Stimulated activated CD4-positive, alpha-beta T cell treated with anti-CD3 and anti-CD28 coated beads, Interleukin-2, amount 100 ng/mL, for 4 hours (primary cell): ENCODE data around the gene SRD5A1.
A peak's percentile ranks its signal among the peaks of the same experiment; 100 is the strongest.

Experiments used
- DNase-seq: peaks from one replicate; pipeline ENCODE4 v3.0.0-alpha.2; 2020; ENCODE audit warnings: low read depth

SRD5A1 gene, protein sequence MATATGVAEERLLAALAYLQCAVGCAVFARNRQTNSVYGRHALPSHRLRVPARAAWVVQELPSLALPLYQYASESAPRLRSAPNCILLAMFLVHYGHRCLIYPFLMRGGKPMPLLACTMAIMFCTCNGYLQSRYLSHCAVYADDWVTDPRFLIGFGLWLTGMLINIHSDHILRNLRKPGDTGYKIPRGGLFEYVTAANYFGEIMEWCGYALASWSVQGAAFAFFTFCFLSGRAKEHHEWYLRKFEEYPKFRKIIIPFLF

DNA sequence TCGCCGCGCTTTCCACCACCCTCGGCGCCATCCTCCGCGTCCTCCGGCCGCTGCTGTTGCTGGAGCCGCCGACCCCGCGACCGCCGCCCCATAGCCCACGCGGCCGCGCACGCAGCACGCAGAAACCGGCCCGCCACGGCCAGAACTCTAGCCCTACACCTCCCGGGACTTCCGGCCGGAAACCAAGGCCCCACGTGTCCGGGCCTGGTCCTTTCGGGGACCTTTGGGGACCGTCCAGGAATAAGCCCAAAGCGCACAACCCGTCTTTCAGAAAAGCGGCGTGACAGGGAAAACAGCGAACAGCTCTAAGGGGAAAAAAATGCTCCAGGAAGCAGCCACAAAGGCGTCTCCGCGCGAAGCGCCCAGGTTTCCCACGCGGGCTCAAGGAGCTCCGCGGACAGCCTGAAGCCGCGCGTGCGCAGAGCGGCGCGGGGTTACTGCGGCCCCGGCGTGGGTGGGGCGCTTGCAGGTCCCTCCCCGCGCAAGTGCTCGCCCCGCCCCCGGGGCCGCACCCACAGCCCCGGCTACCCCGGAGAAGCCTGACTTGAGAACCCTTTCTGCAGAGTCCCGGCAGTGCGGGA, at the start of gene SRD5A1, which contains the start of gene NSUN2:
Gene SRD5A1 (plus strand): TSS at position 553 of the 581 bp plus-strand sequence. CDS start 137 bp downstream, outside the sequence.
Gene NSUN2 (minus strand): TSS at position 157 of the 581 bp plus-strand sequence. CDS start 65 bp downstream, at position 92.
- peak; percentile 91 for DNase-seq

DNA sequence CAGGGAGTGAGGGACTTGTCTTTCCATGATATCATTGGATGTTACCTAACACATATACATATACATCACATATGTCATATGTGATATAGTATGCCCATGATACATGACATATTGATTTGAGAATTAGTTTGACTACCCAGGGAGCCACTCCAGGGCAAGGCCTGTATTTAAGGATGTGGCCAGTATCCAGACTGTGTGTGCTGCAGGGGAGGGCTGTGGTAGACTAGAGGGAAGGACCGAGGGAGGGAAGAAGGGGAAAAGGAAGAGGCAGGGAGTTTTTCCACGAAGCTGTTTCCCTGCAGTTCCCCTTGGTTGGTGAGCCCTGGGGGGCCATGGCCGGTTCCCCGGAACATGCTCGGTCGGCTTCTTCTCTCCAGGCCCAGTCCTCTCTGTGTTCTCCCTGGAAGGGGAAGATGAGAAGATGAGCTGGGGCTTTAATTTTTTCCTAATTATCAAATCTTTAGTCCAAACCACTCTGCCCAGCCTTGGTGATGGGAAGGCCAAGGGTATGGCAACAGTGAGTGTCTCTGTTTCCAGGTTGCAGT, 49.1 kb upstream of the SRD5A1 start:
- DNase-seq, result no peak

DNA sequence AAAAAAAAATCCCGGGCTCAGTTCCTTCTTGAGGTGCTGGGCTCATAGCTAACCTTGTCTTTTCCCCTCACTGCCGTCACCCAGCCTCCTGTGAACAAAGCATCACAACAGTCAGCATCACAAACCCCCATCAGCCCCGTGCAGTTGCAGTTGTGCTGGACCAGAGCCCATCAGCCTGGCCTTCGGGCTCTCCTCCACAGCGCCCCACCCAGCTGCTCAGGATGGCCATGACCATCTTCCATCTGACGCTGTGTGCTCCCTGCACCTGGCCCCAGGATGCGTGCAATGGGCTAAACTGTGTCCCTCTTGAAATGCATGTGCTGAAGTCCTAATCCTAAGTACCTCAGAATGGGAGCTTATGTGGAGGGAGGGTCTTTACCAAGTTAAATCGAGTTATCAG, 48.5 kb upstream of the SRD5A1 start:
- no peak for DNase-seq

DNA sequence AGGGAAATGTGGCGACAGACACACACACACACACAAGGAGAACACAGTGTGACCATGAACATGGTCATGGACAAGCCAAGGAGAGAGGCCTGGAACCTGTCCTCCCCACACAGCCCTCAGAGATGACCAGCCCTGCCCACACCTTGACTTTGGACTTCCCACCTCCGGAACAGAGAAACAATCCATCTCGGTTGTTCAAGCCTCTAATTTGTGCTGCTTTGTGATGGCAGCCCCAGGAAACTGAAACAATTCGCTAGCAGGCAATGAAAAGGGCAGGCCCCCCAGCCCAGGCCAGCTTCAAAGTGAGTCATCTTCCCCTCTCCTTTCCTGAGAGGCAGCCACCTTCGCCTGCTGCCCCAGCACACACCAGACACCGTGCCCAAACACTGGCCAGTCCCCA, 48.1 kb upstream of the SRD5A1 start:
- DNase-seq, result no peak

DNA sequence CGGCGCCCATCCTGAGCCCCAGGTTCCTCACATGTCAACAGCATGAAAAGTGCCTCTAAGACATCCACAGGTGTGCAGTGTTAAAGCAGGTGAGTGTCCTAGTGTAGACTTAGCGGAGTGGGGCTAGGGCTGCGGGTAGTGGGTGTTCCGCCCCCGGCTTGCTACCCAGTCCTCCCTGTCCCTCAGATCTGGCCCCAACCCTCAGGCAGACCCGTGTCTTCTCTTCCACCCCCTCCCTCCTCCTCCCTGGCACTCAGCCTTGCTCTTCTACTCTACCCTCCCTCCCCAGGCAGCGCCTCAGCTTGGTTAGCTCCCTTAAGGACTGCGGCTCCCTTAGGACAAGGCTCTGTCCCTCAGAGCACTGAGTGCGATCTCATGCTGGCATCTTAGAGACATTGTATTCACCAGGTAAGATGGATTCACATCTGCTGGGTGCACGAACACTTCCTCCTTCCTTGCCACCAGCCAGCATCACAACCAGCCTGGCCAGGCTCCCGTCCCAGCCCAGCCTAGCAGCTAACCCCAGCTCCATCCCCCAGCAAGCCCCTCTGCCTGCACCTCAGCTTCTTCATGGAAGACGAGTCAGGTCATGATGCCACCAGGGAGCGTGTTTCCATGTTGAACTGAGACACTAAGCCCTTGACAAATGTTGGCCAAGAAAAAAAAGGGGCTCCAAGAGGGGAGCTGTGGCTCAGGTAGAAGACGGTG, 47.1 kb upstream of the SRD5A1 start:
- DNase-seq, result no peak

DNA sequence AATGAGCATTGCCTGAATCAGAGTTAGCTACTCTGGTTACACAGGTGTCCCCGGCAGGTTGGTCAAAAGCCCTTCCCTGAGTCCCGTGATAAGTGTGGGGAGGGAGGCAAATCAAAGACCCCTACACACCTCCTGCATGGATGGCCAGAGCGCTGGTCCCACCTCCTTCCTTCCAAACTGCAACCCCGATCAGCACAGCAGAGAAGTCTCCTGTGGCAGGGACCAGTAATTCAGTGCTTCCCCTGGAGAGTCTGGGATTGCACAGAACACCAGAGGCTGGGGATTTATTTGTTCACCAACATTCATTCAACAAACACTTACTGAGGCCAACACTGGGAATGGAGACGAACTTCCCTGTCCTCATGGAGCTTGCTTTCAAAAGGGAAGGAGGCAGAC, 46.6 kb upstream of the SRD5A1 start:
- no peak for DNase-seq

DNA sequence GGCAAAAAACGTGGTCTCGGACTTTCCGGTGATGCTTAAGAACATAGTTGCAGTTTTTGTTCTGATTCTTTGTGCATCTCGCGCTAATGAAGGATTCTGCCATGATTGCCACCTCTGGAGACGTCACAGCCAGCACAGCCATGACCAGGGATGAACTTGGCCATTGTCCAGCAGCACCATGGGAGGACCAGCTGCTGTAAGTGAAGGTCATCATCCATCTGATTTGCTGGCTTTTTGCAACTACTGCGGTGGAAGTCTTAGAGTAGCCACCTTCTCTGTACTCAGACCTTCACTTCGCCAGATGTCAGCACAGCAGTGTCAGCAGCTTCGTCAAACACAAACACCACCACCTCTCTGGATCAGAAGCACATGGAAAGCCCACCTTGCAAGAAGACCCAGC, 46.1 kb upstream of the SRD5A1 start:
- DNase-seq, result no peak

DNA sequence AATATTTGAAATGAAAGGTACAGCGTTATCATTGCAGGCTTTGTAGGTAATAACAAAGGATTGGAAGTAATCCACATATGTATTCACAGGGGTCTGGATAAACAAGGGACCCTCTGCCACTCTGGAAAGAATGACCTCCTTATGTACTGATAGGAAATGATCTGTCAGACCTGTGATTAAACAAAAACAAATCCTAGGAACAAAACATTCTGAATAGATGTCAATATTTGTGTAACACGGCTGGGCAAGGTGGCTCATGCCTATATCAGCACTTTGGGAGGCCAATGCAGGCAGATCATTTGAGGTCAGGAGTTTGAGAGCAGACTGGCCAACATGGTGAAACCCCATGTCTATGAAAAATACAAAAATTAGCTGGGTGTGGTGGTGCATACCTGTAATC, 42.7 kb upstream of the SRD5A1 start:
- DNase-seq, result no peak

DNA sequence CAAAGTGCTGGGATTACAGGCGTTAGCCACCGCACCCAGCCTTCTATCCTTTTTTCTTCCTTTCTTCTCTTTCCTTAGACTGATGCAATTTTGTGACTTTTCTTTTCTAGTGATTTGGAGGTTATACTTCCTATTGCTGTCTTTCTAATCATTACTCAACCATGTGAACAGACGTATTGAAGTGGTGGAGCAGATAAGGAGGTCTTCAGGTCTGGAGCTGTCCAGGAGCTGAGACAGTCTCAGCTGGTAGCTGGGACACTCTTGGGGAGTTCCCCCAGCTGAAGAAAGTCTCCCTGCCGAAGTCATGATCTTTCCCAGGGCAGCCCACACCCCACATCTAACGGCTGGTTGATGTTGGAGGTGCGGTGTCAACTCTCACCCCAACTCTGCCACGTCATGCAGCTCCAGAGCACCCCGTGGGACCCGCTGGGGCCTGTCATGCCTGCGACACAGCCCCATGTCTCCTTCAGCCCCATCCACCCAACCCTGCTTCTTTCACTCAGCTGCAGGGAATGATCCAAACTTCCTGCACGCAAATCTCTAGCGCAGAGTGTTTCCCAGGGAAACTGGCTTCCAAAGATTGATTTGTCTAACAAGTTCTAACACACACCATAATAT, 41.5 kb upstream of the SRD5A1 start:
- DNase-seq, result no peak

DNA sequence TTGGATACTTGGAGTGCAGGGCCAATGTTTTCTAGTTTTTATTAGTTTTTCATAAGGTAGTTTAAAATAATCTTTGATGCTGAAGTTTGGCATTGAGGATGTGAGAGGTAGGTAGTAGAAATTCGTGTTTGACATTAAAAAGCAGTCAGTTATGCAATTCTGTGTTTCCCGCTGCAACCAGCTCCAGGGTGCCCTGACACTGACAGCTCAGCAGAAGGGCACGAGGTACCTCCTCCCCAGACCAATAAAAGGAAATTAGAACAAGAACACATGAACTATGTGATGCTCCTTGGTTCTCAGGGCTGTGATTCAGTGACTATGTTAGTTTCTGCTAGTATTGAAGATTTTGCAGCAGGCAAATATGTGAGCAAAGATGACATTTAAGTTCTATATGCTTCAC, 40.6 kb upstream of the SRD5A1 start:
- DNase-seq, result no peak

DNA sequence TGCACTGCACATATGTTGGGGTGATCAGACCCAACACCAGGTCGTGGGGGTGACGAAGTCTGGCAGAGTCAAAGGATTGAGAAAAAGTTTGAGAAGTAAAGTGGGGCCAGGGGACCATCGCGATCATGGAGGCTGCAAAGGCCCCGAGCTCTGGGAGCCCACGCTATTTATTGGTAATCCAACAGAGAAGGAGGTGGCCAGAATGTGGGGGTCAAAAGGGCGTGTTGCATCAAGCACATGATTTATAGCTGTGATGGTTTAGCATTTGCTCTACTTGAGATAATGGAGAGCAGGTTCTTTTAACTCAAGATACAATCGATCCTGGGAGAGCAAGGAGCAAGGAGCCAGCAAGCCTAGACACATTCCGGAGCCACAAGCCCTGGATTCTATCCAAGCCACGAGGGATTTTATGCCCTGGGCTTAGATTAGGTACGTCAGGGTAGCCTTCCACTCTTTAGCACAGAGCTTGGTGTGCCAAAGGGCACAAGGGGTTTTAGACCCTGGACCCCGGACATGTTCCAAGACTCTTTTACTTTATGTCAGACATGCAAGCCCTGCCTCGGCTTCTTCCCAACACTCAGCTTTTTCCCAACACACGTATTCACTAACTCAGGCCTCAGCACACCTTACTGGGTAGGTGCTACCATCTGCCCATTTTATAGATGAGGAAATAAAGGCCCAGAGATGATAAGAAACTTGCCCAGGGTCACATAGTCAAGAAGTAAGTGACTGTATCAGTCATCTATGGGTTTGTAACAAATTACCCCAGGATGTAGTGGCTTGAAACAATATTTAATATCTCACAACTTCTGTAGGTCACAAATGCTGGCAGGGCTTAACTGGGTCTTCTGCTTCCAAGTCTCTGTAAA, 39.9 kb upstream of the SRD5A1 start:
- DNase-seq, result no peak

DNA sequence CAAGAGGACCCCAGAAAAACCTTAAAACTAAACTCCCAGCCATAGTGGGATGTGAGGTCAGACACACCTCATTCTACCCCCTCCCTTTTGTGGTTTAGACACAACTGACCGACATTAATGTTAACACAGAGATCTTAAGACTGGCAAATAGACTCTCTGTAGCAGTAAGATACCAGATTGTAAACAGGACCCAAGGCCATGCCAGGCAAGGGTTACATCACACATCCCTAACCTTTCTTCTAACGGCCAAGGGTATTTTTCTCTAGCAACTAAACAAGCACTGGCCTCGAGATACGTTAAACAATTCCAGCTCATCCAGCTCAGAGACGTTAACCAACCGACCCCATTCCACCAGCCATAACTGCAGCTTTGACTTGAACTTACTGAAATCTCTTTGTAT, 39.2 kb upstream of the SRD5A1 start:
- DNase-seq, result no peak

DNA sequence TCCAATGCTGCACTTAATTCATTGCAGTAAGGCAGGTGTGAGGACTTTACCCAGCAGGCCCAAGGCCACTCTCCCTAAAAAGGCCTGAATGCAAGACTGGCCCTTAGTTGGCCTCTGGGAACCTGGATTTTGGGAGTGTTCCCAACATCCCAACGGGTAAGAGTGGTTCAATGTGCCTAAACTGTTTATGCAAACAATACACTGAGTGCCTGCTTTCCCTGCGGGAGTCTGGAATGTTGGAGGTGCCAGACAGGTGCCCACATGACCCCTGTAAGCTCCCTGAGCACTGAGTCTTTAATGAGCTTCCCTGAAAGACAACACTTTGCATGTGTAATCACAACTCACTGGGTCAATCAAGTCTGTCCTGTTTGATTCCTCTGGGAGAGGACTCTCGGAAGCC, 37.8 kb upstream of the SRD5A1 start:
- no peak for DNase-seq

DNA sequence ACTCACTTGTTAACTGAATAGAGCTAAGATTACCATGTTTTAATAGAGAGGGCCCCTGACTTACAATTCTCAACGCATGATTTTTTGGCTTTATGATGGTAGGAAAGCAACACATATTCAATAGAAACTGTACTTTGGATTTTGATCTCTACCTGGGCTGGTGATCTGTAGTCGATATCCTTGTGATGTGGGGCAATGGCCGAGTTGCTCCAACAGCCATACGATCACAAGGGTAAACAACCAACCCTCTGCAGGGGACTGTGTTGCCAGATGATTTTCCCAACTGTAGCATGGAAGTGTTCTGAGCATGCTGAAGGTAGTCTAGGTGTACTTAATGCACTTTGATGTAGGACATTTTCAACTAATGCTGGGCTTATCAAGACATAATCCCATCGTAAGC, 36.9 kb upstream of the SRD5A1 start:
- no peak for DNase-seq

DNA sequence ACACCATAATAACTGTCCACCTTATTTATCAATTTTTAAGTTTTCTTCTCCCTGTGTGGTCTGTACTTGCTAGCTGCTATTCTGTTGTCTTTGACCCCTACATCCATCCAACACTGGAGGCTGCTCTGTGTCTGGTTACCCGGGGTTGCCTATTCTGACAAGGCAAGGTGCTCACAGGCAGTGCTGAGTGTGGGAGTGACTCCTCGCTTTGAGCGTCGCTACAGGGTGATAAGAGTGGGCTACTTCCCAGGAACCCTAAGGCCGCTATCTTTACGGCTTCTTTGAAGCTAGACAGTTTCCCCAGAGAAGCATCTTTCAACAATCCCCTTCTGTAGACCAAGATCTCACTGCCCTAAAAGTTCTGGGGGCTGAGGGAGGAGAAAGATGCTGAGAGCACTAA, 35.7 kb upstream of the SRD5A1 start:
- no peak for DNase-seq

DNA sequence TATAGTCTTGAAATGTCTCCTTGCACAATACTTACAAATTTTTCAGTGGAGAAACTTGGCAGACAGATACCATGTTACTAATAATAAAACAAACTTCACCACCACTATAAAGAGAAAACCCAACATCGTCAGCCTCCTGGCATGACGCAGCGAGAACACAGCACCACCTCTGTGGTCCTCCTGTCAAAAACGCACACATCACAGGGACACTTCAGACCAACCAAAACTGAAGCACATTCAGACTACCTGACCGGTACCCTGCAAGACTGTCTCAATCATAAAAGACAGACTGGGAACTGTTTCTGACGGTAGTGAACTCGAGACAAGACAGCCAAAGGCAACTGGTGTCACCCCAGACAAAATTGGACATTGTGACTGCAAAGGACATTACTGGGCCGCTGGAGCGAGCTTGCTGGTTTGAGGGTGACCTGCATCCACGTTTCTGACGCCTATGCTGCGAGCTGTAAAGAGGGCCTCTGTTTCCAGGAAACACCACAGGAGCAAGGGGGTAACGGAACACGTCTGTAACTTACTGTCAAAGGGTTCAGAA, 34.8 kb upstream of the SRD5A1 start:
- no peak for DNase-seq

DNA sequence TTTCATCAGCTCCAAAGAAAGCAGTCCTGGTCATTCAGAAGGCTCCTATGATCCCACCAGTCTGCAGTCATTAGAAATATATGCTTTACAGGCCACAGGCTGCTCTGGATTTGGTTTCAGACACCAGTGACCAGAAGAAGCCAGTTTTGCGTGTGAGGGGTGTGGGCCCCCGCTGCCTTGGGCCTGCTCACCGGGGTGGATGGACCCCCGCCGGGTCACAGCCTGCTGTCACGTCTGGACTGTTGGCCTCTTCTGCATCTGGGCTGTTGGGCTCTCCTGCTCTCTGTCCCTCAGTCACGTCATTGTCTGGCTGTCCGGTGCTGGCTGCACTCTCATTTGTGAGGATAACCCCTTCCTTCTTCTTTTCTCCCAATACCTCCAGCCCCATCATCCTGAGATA, 33.5 kb upstream of the SRD5A1 start:
- no peak for DNase-seq

DNA sequence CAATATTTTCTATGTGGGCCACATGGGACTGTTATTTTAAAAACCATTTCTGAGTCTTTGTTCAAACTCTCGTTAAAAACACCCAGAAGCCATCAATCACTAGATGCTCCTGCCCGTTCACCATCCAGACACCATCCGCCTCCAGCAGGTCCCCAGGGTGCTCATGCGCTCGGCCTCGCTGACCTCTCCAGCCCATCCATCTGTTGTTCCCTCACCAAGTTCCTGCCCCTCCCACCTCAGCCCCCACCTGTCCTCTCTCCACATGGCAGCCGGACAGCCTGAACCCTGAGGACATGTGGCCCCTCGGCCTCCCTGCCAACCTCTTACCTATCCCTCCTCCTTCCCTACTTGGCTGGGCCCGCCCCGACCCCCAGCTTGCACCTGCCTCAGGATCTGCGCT, 32.0 kb upstream of the SRD5A1 start:
- no peak for DNase-seq

DNA sequence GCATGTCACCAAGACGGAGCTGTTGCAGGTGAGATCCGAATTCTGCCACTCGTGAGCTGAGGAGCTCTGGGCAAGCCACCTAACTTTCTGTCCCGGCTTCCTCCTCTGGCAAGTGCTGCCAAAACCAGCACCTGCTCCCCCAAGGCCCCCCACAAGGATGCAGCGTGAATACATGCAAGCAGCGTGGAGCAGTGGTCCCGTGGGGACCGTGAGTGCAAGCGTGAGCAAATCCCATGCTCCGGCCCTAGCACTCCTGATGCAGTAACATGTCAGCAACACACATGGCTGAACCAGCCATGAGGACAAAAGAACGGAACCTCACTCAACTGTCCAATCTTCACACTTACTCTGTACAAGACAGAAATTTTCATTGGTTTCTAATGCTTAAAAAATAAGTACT, 31.4 kb upstream of the SRD5A1 start:
- no peak for DNase-seq

DNA sequence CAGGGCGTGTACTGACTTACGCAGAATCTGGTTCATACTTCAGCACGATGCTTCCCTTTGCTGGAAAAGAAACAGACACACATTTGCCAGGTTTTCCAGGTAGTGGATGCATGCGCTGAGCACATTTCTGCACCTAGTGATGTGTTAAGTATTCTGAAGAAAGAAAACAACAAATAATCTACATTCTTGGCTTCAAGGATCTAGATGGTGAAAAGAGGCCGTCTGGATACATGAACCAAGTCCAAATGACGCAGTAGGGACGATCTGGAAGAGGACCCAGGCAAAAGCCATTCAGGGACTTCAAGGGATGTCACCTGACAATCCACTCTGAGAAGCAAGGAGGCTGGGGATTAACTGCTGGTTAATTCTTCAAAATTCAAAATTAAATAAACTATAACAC, 30.8 kb upstream of the SRD5A1 start:
- DNase-seq, result no peak

DNA sequence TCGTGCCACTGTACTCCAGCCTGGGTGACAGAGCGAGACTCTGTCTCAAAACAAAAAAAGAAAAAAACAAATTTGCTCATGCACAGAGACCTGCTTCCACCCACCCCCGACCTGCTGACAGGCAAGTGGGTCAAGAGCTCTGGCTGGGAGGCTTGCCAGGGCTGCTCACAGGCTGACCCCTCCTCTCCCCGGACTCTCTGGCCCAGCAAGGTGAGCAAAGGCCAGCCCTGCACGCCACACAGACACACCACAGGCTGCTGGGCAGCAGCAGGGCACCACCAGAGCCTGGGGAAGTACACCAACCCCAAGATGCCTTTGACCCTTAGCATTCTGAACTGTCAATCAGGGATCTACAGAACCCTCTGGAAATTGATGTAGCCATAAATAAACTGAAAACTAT, 29.6 kb upstream of the SRD5A1 start:
- DNase-seq, result no peak
